ENCODE results near the gene UGT1A3.

The UGT1A3 gene

GRCh38 chr2:233689031-233689430 lies 39.8 kb upstream of the UGT1A3 start:
- TF ChIP-seq ZFX (IDR thresholded peaks at IDR 0.05; ENCODE audit: borderline replicate concordance), result no peak
- TF ChIP-seq, protein P1, sequence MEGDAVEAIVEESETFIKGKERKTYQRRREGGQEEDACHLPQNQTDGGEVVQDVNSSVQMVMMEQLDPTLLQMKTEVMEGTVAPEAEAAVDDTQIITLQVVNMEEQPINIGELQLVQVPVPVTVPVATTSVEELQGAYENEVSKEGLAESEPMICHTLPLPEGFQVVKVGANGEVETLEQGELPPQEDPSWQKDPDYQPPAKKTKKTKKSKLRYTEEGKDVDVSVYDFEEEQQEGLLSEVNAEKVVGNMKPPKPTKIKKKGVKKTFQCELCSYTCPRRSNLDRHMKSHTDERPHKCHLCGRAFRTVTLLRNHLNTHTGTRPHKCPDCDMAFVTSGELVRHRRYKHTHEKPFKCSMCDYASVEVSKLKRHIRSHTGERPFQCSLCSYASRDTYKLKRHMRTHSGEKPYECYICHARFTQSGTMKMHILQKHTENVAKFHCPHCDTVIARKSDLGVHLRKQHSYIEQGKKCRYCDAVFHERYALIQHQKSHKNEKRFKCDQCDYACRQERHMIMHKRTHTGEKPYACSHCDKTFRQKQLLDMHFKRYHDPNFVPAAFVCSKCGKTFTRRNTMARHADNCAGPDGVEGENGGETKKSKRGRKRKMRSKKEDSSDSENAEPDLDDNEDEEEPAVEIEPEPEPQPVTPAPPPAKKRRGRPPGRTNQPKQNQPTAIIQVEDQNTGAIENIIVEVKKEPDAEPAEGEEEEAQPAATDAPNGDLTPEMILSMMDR (IDR thresholded peaks at IDR 0.05), result no peak
- no peak overlapping the region for H3K27ac ChIP-seq

DNA sequence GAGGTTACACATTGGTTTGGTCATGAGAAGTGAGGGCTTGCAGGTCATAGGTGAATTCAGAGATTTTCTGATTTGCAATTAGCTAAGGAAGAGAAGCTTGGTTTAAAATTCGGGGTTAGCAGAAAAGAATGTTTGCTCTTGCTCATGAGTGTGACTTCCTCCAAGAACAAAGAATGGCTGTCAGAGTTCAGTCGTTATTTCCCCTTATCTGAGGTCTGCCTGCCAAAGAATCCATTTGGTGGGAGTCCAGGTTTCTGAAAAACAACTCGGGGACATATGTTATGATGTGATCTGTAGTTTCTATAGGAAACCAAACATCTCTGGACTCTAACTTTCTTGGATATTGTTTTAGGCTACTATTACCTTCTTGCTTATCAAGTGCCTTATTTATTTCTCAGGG lies 39.3 kb upstream of the UGT1A3 start:
- no peak overlapping the region for H3K27ac ChIP-seq
- TF ChIP-seq, protein P1 (IDR thresholded peaks at IDR 0.05), result no peak
- no peak for TF ChIP-seq ZFX (IDR thresholded peaks at IDR 0.05; ENCODE audit: borderline replicate concordance)

- no peak overlapping the region for H3K27ac ChIP-seq
- TF ChIP-seq, protein P1 (IDR thresholded peaks at IDR 0.05), result no peak
- no peak for TF ChIP-seq ZFX (IDR thresholded peaks at IDR 0.05; ENCODE audit: borderline replicate concordance)
Measured at GRCh38 chr2:233690444-233690843, 38.4 kb upstream of the UGT1A3 start.

- H3K27ac ChIP-seq, result no peak overlapping the region
- TF ChIP-seq ZFX (IDR thresholded peaks at IDR 0.05; ENCODE audit: borderline replicate concordance), result no peak
- TF ChIP-seq, protein P1 (IDR thresholded peaks at IDR 0.05), result no peak
Measured at GRCh38 chr2:233691443-233692433, 37.1 kb upstream of the UGT1A3 start.

DNA sequence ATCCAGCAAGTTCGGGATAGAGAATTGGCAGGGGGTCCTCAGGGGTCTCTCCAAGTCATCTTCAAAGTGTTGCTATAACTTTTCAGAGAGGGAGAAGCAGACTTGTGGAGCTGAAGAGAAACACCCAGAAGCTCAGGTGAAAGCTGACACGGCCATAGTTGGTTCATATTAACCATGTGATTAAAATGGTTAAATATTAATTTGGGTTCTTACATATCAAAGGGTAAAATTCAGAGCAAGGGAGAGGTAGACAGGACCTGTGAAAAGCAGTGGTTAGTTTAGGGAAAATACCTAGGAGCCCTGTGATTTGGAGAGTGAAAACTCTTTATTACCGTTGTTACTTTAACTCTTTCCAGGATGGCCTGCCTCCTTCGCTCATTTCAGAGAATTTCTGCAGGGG lies 36.2 kb upstream of the UGT1A3 start, which contains the start of gene UGT1A6:
Gene UGT1A6, plus strand, starts transcription at position 243 of the 400 bp plus-strand sequence. Its CDS starts 115 bp downstream, at position 358.
- H3K27ac ChIP-seq, result no peak within 1 kb of the TSS
- TF ChIP-seq, protein P1 (IDR thresholded peaks at IDR 0.05), result no peak
- TF ChIP-seq ZFX (IDR thresholded peaks at IDR 0.05; ENCODE audit: borderline replicate concordance), result no peak

DNA sequence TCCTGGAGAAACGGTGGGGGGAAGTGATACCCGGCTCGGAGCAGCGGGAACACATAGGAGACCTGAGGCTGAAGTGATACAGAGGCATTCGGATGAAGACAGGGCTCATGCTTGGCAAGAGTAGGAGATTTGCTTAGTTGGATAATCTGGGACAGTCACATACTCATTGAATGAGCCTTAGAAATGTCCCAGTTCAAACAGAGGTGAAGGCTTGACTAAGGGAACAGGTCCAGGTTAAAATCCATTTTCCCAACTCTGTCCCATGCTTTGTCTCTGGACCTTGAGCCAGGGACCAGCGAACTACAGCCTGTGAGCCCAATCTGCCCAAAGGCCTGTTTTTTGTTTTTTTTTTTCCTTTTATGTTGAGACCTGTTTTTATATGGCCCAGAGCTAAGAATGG lies 34.9 kb upstream of the UGT1A3 start:
- no peak for TF ChIP-seq ZFX (IDR thresholded peaks at IDR 0.05; ENCODE audit: borderline replicate concordance)
- TF ChIP-seq, protein P1 (IDR thresholded peaks at IDR 0.05), result no peak
- H3K27ac ChIP-seq, result no peak overlapping the region

DNA sequence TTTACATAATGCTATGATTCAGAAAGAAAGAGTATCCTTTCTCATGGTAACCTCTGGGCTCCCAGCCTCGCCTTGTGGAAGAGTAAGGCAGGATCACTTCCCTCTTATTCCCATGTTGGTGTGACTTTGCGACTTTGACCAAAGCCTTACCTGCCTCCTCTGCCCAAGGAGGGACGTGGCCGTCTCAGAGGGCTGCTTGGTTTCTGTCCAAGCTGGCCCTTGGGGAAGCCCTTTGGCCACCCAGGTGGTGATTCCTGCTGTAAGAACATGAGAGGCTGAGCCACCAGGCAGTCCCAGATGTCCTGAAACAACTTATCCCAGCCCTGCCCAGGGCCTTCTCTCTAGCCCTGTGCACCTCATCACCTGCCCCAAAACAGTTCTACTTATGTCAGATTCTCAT lies 30.1 kb upstream of the UGT1A3 start:
- no peak for TF ChIP-seq ZFX (IDR thresholded peaks at IDR 0.05; ENCODE audit: borderline replicate concordance)
- TF ChIP-seq, protein P1 (IDR thresholded peaks at IDR 0.05), result no peak
- H3K27ac ChIP-seq, result no peak overlapping the region
